ENCODE data around the gene RAB40C.

RAB40C gene

DNA sequence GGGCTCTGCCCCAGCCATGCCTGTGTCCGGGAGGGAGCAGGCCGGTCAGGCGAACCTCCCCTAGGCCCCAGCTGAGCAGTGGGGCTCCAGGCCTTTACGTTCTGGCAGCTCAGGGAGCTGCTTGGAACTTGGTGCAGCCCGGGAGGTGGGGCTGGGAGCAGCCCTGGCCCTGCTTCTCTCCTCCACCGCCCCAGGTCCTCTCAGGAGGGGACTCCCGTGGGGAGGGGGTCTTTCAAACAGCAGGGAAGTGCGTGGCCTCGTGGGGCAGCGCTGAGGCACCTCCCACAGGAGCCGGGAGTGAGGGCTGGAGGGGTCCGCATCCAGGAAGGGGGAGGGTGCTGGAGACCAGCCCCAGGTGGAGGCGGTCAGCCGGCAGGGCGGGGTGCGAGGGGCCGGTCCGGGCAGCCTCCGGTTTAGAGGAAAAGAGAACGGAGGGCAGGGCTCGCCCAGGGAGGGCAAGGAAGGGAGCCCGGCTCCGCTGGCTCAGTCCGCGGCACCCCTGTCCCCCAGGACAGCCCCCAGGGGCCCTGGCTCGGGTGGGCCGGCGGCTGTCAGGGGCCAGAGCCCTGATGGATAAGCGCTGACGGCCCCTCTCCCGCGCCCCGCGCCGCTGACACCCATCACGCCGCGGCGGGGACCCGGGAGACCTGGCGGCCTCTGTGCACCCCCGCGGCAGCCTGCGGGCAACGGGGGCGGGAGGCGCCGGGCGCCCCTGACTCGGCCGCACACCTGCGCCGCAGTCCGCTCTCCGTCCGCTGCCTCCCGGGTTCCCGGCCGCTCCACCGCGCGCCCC lies 30.3 kb upstream of the RAB40C start:
- DNase-seq, result no peak

GRCh38 chr16:560204-560700 lies 29.6 kb upstream of the RAB40C start, which contains the start of gene PRR35:
PRR35 (plus strand) TSS chr16:560394; CDS start chr16:563295, 2,901 bp downstream.
- no peak for DNase-seq

DNA sequence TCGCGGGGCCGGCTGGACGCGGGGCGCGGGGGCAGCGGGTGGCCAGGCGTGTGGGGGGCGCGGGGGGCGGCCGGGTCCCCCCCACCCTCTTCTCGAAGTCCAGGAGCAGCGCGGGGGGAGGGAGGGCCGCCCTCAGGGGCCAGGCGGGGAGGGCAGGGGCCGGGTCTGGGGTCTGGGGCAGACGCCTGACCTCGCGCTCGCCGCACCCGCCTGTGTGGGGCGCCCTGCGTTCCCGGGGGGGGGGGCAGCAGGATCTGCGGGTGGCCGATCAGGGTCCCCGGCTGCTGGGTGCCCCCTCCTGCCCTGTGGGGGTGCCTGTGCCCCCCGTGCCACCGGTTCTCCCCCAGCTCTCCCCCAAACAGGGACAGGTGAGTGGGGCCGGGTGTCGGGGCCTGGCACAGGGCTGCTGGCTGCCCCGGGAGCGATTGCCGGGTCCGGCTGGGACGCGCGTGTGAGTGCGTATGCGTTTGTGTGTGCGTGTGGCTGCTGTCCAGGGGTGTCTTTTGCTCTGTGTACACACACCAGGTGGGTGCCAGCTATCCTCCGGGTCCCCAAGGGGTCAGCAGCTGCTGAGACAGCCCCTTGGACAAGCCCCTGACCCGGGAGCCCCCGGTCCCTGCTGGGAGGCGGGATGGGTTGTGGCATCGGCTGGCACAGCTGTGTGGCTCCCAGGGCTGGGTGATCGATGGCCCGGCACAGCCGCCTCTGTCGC lies 29.0 kb upstream of the RAB40C start:
- DNase-seq, result no peak

DNA sequence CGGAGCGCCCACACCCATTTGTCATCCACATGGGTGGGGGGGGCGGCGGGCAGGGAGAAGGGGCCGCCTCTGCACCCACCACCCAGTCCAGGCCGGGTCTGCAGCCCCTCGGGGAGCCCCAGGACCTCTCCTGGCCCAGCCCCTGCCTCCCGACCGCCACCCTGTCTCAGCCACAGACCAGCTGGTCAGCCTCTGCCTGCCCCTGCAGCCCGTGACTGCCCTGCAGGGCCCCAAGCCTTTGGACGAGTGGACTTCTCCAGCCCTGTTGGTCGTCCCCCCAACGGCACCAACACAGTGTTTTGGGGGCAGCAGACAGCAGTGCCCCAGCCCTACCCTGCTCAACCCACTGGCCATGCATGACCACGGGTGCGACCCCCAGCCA lies 28.5 kb upstream of the RAB40C start:
- DNase-seq, result no peak

DNA sequence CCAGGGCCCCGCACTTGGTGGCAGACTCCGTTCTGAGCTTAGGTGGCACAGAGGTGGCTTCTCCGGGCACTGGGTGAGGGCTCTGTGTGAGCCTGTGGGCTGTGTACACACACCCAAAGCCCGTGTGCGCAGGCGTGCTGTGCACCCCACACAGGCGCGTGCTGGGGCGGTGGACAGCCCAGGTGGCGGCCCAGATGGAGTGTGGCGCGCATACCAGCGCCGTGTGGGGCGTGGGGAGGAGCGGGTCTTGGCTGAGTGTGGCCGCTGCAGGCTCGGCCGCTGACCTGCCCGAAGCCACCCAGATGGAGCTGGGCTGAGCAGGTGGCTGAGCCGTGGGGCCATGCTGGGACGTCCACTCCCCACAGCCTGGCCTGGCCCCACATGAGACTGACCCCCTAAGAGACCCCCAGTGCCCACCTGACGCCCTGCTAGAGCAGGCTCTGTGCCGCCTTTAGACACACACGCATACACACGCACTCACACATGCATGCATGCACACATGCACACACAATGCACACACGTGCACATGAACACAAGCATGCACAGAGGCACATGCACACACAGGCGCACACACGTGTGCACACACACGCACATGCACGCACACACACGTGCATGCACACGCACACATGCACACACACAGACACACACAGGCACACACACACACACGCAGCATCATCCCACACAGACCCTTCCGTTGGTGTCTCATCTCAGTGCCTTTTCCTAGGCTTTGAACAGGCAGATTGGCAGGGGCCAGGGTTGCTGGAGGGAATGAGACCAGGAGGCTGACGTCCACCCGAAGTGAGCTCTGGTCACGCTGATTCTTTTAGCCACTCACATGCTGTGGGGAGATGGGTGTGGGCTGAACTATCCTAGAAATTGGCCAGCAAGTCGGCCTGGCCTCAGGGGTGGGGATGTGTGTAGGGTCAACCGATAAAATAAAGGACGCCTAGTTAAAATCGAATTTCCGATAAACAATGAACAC lies 27.6 kb upstream of the RAB40C start:
- no peak for DNase-seq

- no peak for DNase-seq
Measured at GRCh38 chr16:563072-563644, 26.7 kb upstream of the RAB40C start.

DNA sequence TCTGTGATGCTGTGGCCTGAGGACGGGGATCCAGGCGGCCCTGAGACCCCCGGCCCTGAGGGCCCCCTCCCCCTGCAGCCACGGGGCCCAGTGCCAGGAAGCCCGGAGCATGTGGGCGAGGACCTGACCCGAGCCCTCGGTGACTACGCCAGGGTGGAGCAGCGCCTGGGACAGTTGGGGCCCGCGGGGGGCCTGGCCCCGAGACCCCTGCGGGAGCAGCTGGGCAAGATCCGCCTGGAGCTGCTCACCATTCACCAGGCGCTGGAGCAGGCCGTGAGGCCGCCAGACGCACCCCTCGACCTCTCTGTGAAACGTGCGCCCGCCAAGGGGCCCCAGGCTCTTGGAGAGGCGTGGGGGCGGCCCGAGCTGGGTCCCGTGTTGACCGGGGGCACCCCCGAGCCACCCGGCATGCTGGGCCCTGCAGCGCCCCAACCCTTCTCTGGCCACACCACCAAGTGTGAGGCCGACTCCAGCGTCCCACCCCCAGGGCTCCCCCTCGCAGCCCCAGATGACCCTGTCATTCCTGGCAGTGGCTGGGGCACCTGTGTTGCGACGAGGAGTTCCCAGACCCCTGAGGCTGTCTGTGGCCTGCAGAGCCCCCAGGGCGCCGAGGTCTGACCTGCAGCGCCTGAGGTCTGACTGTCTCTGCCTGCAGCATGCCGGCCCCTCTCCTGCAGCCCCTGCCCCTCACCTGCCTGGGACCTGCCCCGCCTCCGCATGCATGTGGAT lies 25.0 kb upstream of the RAB40C start:
- DNase-seq, result no peak

GRCh38 chr16:565419-566330 lies 24.2 kb upstream of the RAB40C start:
- no peak for DNase-seq

DNA sequence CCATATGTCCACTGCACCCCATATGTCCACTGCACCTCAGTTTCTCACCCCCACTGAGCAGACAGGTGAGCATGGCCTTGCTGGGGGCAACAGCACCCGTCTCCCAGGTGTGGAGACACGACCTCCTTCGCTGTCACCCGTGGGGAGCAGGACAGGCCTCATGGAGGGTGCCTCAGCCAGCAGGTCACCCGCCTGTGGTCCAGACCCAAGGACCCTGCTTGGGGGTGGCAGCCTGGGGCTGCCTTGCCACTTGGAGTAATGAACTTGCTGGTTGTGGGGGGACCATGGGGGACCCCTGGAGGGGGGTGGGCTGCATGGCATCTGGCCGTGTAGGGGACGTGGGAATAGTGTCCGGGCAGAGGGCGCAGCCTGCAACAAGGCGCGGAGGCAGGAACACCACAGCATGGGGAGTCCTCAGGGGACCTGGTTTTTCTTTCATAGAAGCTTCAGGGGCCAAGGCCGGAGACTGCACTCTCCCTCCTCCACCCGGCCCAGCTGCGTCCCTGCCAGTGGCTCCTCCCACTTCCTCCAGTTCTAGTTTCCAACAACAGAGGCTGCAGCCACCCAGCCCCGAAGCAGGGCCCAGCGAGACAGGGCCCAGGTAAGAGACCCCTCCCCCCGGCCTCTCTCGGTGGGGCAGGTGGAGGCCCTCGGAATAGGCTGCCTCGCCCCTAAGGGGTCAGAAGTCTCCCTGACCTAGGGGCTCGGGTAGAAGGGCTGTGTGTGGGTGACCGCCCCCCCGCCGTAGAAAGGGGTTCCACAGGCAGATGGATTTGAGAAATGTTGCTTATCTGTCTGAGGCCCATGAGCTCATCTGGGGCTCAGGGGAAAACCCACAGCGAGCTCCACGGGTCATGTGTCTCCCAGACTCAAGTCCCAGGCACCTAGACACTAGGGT lies 23.1 kb upstream of the RAB40C start, which contains the start of gene NHLRC4:
Gene NHLRC4 (plus strand): TSS at position 531 of the 898 bp plus-strand sequence. CDS start 1,043 bp downstream, outside the sequence.
- peak; percentile 50 for DNase-seq

DNA sequence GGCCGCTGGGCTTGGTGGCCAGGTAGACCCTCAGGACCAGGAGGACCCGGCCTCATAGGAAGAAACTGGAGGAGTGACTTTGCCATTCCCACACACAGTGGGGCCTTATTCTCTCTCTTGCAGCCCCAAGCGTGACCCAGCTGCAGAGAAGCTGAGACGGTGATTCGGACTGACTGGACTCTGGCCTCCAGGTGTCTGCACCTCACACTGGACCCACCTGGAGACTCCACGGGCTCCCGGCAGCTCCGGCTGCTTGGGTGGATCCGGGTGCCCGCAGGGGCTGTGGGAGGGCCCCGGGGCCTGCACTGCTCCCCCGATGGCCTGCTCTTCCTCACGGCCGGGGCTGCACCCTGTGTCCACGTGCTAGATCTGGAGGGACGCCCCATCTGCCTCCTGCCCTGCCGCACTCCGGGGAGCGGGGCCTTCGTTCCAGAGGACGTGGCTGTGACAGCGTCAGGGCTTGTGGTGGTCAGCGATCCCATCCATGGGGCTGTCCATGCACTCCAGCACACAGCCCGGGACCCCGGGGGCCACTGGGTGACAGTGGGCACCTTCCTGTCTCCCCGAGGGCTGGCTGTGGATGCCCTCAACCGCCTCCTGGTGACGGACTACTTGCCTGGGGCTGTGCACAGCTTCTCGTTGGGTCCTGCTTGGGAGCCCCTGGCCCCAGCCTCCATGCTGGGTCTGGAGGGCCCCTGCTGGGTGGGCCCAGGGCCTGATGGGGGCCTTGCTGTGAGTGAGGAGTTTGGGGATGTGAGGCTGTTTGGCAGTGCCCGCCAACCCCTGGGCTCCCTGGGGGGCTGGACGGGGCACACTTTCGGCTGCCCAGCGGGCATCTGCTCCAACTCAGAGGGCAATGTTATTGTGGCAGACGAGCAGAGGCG lies 22.3 kb upstream of the RAB40C start:
- DNase-seq, result no peak

- no peak for DNase-seq
Measured at GRCh38 chr16:568401-569258, 21.2 kb upstream of the RAB40C start.

GRCh38 chr16:569445-570254 lies 20.2 kb upstream of the RAB40C start, which contains the start of gene PIGQ:
PIGQ (plus strand) TSS chr16:569968; CDS start chr16:574075, 4,107 bp downstream.
- peak; percentile 60 for DNase-seq

- DNase-seq, result no peak
Measured at GRCh38 chr16:572865-573650, 16.8 kb upstream of the RAB40C start.

DNA sequence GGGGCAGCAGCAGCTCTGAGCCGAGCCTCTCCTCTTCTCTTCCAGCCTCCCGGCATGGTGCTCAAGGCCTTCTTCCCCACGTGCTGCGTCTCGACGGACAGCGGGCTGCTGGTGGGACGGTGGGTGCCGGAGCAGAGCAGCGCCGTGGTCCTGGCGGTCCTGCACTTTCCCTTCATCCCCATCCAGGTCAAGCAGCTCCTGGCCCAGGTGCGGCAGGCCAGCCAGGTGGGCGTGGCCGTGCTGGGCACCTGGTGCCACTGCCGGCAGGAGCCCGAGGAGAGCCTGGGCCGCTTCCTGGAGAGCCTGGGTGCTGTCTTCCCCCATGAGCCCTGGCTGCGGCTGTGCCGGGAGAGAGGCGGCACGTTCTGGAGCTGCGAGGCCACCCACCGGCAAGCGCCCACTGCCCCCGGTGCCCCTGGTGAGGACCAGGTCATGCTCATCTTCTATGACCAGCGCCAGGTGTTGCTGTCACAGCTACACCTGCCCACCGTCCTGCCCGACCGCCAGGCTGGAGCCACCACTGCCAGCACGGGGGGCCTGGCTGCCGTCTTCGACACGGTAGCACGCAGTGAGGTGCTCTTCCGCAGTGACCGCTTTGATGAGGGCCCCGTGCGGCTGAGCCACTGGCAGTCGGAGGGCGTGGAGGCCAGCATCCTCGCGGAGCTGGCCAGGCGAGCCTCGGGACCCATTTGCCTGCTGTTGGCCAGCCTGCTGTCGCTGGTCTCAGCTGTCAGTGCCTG lies 15.7 kb upstream of the RAB40C start:
- no peak for DNase-seq
